Lower leg skin (tissue), 3 donors: ENCODE measurements around the gene SLFN14.

Experiments used
- CTCF ChIP-seq, 3 donors: fragments of 450-650 bp; IDR thresholded peaks; one replicate each; pipeline ENCODE4 v1.5.1; 2016; ENCODE audit warnings: antibody characterized with exemption in 3 of 3, mild to moderate bottlenecking in 3 of 3, moderate library complexity in 2 of 3
- POLR2A ChIP-seq, 2 donors: fragments of 450-650 bp; IDR thresholded peaks; one replicate each; pipeline ENCODE4 v1.6.1; 2016 to 2017; ENCODE audit warnings: antibody characterized with exemption in 2 of 2, mild to moderate bottlenecking in 1 of 2, moderate library complexity in 1 of 2

GRCh38 chr17:35529866-35530265 lies 30.8 kb downstream of the SLFN14 start:
- TF ChIP-seq CTCF (IDR thresholded peaks at IDR 0.05), result no peak
- no peak for TF ChIP-seq POLR2A (IDR thresholded peaks at IDR 0.05)
